H1 (cell line): ENCODE results near the gene UGT1A8. TPM values are rescaled to one million over a fixed set of nuclear protein-coding genes. Genes with fewer than 3 reads are reported as not detected.

Experiments used
- CTCF ChIA-PET: fragments of 300-600 bp; sonication (Branson Sonifier 250); formaldehyde crosslinking; loops from one replicate; lab custom pipeline; 2021; ENCODE audit not compliant: partially characterized antibody; lab: Charles Lee
- POLR2A ChIA-PET: fragments of 300-600 bp; sonication (Branson Sonifier 250); formaldehyde crosslinking; loops from one replicate; lab custom pipeline; 2021; ENCODE audit warnings: inconsistent platforms; ENCODE audit not compliant: partially characterized antibody; lab: Charles Lee
- DNase-seq, 2 experiments: peaks; one replicate each; pipeline versions ENCODE4 v3.0.0 to v3.0.0-alpha.2; 2010 to 2022; ENCODE audit warnings: low spot score in 2 of 2, low read depth in 1 of 2, mixed read lengths in 1 of 2
- FAIRE-seq: peaks from 2 replicates; lab custom pipeline; 2011; peaks lifted over from hg19 to GRCh38; lab: Jason Lieb, UNC
- H2AFZ ChIP-seq: 2 replicates; pipeline ENCODE4 v1.8.1; 2012; ENCODE audit warnings: low read length, inconsistent platforms
- H2AK5ac ChIP-seq: 2 replicates; pipeline ENCODE4 v1.6.1; 2013; ENCODE audit warnings: low read depth, low read length
- H2BK120ac ChIP-seq: replicated peaks from 2 replicates; pipeline ENCODE3; 2013; ENCODE audit warnings: low read depth, low read length, inconsistent platforms
- H2BK12ac ChIP-seq: 2 replicates; pipeline ENCODE4 v1.6.1; 2013; ENCODE audit warnings: low read depth, low read length
- H2BK15ac ChIP-seq: 2 replicates; pipeline ENCODE4 v1.6.1; 2013; ENCODE audit warnings: low read length
- H2BK20ac ChIP-seq: 2 replicates; pipeline ENCODE4 v1.6.1; 2013; ENCODE audit warnings: low read length
- H2BK5ac ChIP-seq: 2 replicates; pipeline ENCODE4 v1.6.1; 2013; ENCODE audit warnings: low read depth, low read length
- H3K14ac ChIP-seq: 2 replicates; pipeline ENCODE4 v1.6.1; 2013; ENCODE audit warnings: inconsistent platforms; ENCODE audit not compliant: insufficient read length
- H3K18ac ChIP-seq: 2 replicates; pipeline ENCODE4 v1.6.1; 2013; ENCODE audit warnings: low read length; ENCODE audit errors: extremely low read depth
- H3K23ac ChIP-seq: 2 replicates; pipeline ENCODE4 v1.6.1; 2013; ENCODE audit warnings: inconsistent platforms; ENCODE audit not compliant: insufficient read length
- H3K23me2 ChIP-seq: 2 replicates; pipeline ENCODE4 v1.6.1; 2013; ENCODE audit warnings: low read depth, low read length
- H3K27ac ChIP-seq: 2 replicates; pipeline ENCODE4 v1.6.1; 2011; ENCODE audit warnings: low read depth, low read length, inconsistent platforms
- H3K27me3 ChIP-seq, 4 experiments: replicated peaks in 1 of 4; 1 replicate in 1 of 4; 2 replicates in 3 of 4; pipeline versions ENCODE4 v1.6.1 to v1.8.1; 2011 to 2013; ENCODE audit warnings: low read length in 3 of 4, mild to moderate bottlenecking in 3 of 4, inconsistent platforms in 2 of 4, mixed read lengths in 2 of 4, moderate library complexity in 1 of 4; ENCODE audit not compliant: control insufficient read depth in 3 of 4, insufficient read depth in 3 of 4; ENCODE audit errors: extremely low read depth in 1 of 4
- H3K36me3 ChIP-seq, 4 experiments: 2 replicates each; pipeline versions ENCODE4 v1.6.1 to v1.8.1; 2011 to 2013; ENCODE audit warnings: mild to moderate bottlenecking in 4 of 4, low read length in 3 of 4, moderate library complexity in 2 of 4, control low read depth in 1 of 4, inconsistent platforms in 1 of 4; ENCODE audit not compliant: insufficient read depth in 4 of 4, control insufficient read depth in 2 of 4
- H3K4ac ChIP-seq: replicated peaks from 2 replicates; pipeline ENCODE3; 2013; ENCODE audit warnings: low read length, low read depth, mixed read lengths, inconsistent platforms; ENCODE audit not compliant: insufficient read length
- H3K4me1 ChIP-seq, 4 experiments: replicated peaks in 1 of 4; 1 replicate in 1 of 4; 2 replicates in 3 of 4; pipeline versions ENCODE4 v1.6.1 to v1.8.1; 2011 to 2013; ENCODE audit warnings: low read length in 3 of 4, inconsistent platforms in 2 of 4, mixed read lengths in 1 of 4; ENCODE audit not compliant: insufficient read depth in 4 of 4, control insufficient read depth in 3 of 4
- H3K4me2 ChIP-seq, 2 experiments: 2 replicates each; pipeline versions ENCODE4 v1.6.1 to v1.8.1; 2011 to 2013; ENCODE audit warnings: low read depth in 2 of 2, low read length in 2 of 2, control low read depth in 1 of 2, inconsistent platforms in 1 of 2, mild to moderate bottlenecking in 1 of 2; ENCODE audit not compliant: insufficient read depth in 1 of 2
- H3K4me3 ChIP-seq, 4 experiments: fragments of 200-600, 300-600 bp in 1 of 4; sonication (generic), shearing (Covaris generic), sonication (Bioruptor Twin) in 1 of 4; 2 replicates each; pipeline versions ENCODE4 v1.5.1 to v1.8.1; 2011 to 2016; ENCODE audit warnings: low read length in 4 of 4, low read depth in 3 of 4, control low read depth in 2 of 4, inconsistent platforms in 2 of 4, mild to moderate bottlenecking in 2 of 4, mixed read lengths in 1 of 4, moderate library complexity in 1 of 4; ENCODE audit not compliant: insufficient read depth in 2 of 4; ENCODE audit errors: extremely low read depth in 1 of 4
- H3K56ac ChIP-seq: replicated peaks from 2 replicates; pipeline ENCODE3; 2013; ENCODE audit warnings: low read depth, mild to moderate bottlenecking, mixed read lengths, low read length, inconsistent platforms; ENCODE audit not compliant: insufficient read length
- H3K79me1 ChIP-seq: 2 replicates; pipeline ENCODE4 v1.6.1; 2013; ENCODE audit warnings: low read depth, low read length, control low read depth
- H3K79me2 ChIP-seq, 2 experiments: 2 replicates each; pipeline versions ENCODE4 v1.6.1 to v1.8.1; 2012 to 2013; ENCODE audit warnings: low read length in 2 of 2, mild to moderate bottlenecking in 2 of 2, inconsistent platforms in 1 of 2; ENCODE audit not compliant: insufficient read depth in 2 of 2, control insufficient read depth in 1 of 2
- H3K9ac ChIP-seq, 4 experiments: replicated peaks in 1 of 4; 1 replicate in 1 of 4; 2 replicates in 3 of 4; pipeline versions ENCODE4 v1.6.1 to v1.8.1; 2011 to 2013; ENCODE audit warnings: low read depth in 3 of 4, low read length in 3 of 4, control low read depth in 2 of 4, mild to moderate bottlenecking in 2 of 4, moderate library complexity in 2 of 4, inconsistent platforms in 1 of 4; ENCODE audit errors: extremely low read depth in 1 of 4
- H3K9me3 ChIP-seq, 2 experiments: 2 replicates each; pipeline versions ENCODE4 v1.6.1 to v1.8.1; 2012 to 2013; ENCODE audit warnings: mild to moderate bottlenecking in 2 of 2, moderate library complexity in 2 of 2, control low read depth in 1 of 2, inconsistent platforms in 1 of 2, low read depth in 1 of 2, low read length in 1 of 2, mixed read lengths in 1 of 2; ENCODE audit not compliant: insufficient read depth in 2 of 2
- H4K20me1 ChIP-seq, 2 experiments: replicated peaks in 1 of 2; 2 replicates each; pipeline versions ENCODE3 to v1.8.1; 2011 to 2013; ENCODE audit warnings: inconsistent platforms in 2 of 2, low read length in 2 of 2, mild to moderate bottlenecking in 1 of 2; ENCODE audit not compliant: insufficient read depth in 2 of 2, control insufficient read depth in 1 of 2
- H4K5ac ChIP-seq: 2 replicates; pipeline ENCODE4 v1.6.1; 2013; ENCODE audit warnings: low read length, low read depth, mixed read lengths, inconsistent platforms; ENCODE audit not compliant: insufficient read length
- H4K8ac ChIP-seq: 2 replicates; pipeline ENCODE4 v1.8.0; 2013; ENCODE audit warnings: mild to moderate bottlenecking, moderate library complexity, low read length, inconsistent platforms; ENCODE audit not compliant: insufficient read depth; ENCODE audit errors: extremely low read depth
- H4K91ac ChIP-seq: replicated peaks from 2 replicates; pipeline ENCODE3; 2013; ENCODE audit warnings: low read length, mixed read lengths, inconsistent platforms; ENCODE audit not compliant: insufficient read length
- CREB1 ChIP-seq: IDR thresholded peaks from 2 replicates; pipeline ENCODE4 v1.6.1; 2012; ENCODE audit warnings: inconsistent platforms
- POLR2AphosphoS5 ChIP-seq: IDR thresholded peaks from 2 replicates; pipeline ENCODE4 v1.6.1; 2011; ENCODE audit warnings: low read depth, low read length
- WGBS, 2 experiments: shearing (Covaris generic) in 1 of 2; methylation state at CpG; one replicate each; pipeline versions ENCODE4 v1.1.6 to v1.1.7; 2013 to 2015; ENCODE audit warnings: low lambda C conversion rate in 2 of 2, mixed read lengths in 2 of 2, inconsistent platforms in 1 of 2, low coverage in 1 of 2, missing lambda C conversion rate in 1 of 2; ENCODE audit not compliant: insufficient replicate concordance in 2 of 2, insufficient coverage in 1 of 2, insufficient read length in 1 of 2; ENCODE audit errors: extremely low coverage in 1 of 2, missing lambda C conversion rate in 1 of 2; 5-methylcytosine and 5-hydroxymethylcytosine counted together
- polyA plus RNA-seq, 7 experiments: library from polyadenylated mRNA; depleted of rRNA in 3 of 7; stranded (reverse) in 5 of 7; unstranded in 2 of 7; fragments of >200 nt in 5 of 7; fragments of 200-250 nt in 2 of 7; gene quantifications; 1 replicate in 5 of 7; 2 replicates in 1 of 7; 4 replicates in 1 of 7; pipeline versions ENCODE4 v1.2.1 to v1.2.3, GENCODE V29; 2011 to 2013; ENCODE audit warnings: missing spikeins in 2 of 7, mixed read lengths in 2 of 7
- total RNA-seq: library from RNA; stranded (reverse); fragmentation: NEBNext Ultra II Directional; extraction: Animal tissue kit (Norgen Biotek cat#: 25700); gene quantifications from 2 replicates; pipeline ENCODE4 v1.2.1, GENCODE V29; 2021
- TF ChIP-seq, protein P1 (sequence below): IDR thresholded peaks from 2 replicates; pipeline ENCODE4 v1.6.1; 2012; ENCODE audit warnings: low read length, inconsistent platforms

The UGT1A8 gene
- total and polyA plus RNA-seq, 2 of the 8 experiments (the other 6 are each of a cell fraction or from before 2014, with no cell fraction given): not detected

DNA sequence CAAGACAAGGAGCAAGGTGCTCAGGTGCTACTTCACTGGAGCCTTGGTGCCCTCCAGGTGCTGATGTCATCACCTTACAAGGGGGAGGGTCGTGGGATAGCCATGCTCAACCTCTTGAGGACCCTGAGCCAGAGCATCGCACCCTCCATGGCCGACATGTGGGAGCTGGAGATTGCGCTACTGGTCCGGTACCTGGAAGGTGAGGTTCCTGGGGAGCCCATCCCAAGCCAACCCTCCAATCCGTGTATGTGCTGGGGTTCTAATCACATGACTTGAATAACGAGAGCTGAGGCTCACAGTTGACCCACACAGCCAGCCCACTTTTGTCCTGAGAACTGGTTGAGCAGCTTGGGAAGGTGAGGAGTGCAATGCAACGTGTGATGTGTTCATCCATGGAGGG is 186.6 kb downstream of the UGT1A8 start:
- no peaks in the 10 kb centered on the region for H3K4me1 ChIP-seq
- H3K4me2 ChIP-seq: no peak overlapping the region
- no peak for FAIRE-seq
- H2BK15ac ChIP-seq: no peak overlapping the region
- H3K14ac ChIP-seq: no peak overlapping the region
- H2BK12ac ChIP-seq: no peak overlapping the region
- no peaks in the 10 kb centered on the region for H3K23me2 ChIP-seq
- H3K56ac ChIP-seq: no peak overlapping the region
- ChIA-PET CTCF (interaction anchor here (1.3 kb wide), 1 partner anchor 17 kb away, joined by 3 read pairs; no protein-coding TSS in a partner anchor), POLR2A (no interaction called here)
- H3K27me3 ChIP-seq: no peaks in the 10 kb centered on the region
- H3K4me3 ChIP-seq: no peak overlapping the region
- peaks cover 0 to 4% of the 10 kb centered on the region in 2 experiments; a peak in 3 of 4 replicates for H3K9me3 ChIP-seq
- H2BK20ac ChIP-seq: no peak overlapping the region
- no peak overlapping the region for H3K27ac ChIP-seq
- H2AK5ac ChIP-seq: no peak overlapping the region
- H3K79me2 ChIP-seq: no peaks in the 10 kb centered on the region
- H3K18ac ChIP-seq: no peak overlapping the region
- DNase-seq: peak in 1 of 2 experiments; percentile 2
- H2BK120ac ChIP-seq: no peak overlapping the region
- H2BK5ac ChIP-seq: no peak overlapping the region
- 75% methylated on average over 8 of the region's 8 CpGs; no CpG with 5 or more reads in 1 of the 2 experiments for WGBS, 2 experiments
- TF ChIP-seq, protein P1, sequence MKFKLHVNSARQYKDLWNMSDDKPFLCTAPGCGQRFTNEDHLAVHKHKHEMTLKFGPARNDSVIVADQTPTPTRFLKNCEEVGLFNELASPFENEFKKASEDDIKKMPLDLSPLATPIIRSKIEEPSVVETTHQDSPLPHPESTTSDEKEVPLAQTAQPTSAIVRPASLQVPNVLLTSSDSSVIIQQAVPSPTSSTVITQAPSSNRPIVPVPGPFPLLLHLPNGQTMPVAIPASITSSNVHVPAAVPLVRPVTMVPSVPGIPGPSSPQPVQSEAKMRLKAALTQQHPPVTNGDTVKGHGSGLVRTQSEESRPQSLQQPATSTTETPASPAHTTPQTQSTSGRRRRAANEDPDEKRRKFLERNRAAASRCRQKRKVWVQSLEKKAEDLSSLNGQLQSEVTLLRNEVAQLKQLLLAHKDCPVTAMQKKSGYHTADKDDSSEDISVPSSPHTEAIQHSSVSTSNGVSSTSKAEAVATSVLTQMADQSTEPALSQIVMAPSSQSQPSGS: no peak
- TF ChIP-seq POLR2AphosphoS5 (no peak), CREB1 (no peak)
- H2AFZ ChIP-seq: no peak overlapping the region
- H3K4ac ChIP-seq: no peak overlapping the region
- H3K23ac ChIP-seq: no peak overlapping the region
- H4K20me1 ChIP-seq: no peaks in the 10 kb centered on the region
- H4K8ac ChIP-seq: no peak overlapping the region
- H4K91ac ChIP-seq: no peak overlapping the region
- no peak overlapping the region for H4K5ac ChIP-seq
- no peaks in the 10 kb centered on the region for H3K36me3 ChIP-seq
- H3K9ac ChIP-seq: no peak overlapping the region
- H3K79me1 ChIP-seq: no peaks in the 10 kb centered on the region
